NCI-H1092 treated with DMSO at 0.1 percent for 48 hours (cell line): ENCODE data around the gene EXPH5.
A peak's percentile ranks its signal among the peaks of the same experiment; 100 is the strongest.
"Not testable (repeated sequence)": the region's sequence is repeated elsewhere in the genome, so short reads cannot be mapped to it uniquely, and the experiment has no call there.

ENCODE experiments used
- DNase-seq: peaks from one replicate; lab custom pipeline; 2025; lab: John Stamatoyannopoulos, UW

The EXPH5 gene, protein sequence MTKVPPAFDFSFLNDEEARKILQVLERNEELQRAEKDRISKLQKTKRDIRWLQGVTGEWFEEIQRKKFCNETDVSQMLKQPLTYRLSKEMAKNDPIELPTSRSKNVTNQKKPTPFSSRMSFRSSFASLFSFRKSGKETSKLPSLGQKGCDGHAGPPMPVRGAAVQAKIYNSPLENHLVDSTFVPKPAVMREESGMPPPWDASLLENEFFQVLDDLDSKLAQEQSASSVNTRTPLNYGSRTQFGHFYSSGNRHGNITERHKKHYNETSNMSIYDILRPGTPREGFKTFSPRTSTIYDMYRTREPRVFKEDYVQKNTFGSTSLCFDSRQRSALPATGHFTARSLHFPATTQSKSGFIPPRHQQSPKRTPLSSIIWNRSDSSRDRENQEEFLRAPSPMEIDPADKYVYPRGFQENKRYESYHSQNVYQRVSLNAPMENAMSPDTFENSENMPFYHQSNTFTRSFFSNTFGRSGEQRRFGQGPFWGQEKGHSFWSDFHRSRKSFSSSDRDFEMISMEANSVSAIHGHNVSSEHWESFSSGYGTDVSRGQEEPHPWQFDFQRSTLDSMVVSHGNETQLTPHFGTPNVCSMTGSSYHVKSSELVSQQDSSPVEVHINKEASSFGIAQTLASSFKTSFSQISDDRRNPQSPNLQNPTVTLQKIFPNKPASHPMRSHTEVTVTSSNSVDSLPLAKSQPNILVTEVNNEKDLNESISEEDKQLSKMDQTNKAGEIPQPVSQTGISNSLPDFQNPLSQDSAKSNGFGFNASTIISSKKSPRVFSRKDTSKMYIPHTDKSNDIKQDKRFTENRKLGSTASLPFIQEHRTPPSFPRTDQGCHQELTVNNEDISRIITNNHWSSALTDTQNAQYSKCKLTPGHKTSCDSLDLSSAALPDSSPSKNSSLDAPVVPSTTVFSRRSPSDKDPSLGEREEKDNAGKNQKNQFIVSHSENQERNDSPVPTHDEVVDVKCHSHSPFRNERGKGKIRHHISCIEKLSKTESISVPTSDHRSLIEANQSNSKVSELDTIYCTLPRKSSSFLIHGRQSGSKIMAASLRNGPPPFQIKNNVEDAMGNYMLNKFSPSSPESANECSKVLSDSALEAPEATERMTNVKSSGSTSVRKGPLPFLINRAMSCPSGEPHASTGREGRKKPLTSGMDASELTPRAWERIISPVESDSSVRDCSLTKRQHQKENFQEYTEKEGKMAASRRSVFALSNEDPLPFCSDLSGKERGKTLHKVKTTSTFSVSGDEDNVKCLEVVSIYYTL (N-terminal part only)

DNA sequence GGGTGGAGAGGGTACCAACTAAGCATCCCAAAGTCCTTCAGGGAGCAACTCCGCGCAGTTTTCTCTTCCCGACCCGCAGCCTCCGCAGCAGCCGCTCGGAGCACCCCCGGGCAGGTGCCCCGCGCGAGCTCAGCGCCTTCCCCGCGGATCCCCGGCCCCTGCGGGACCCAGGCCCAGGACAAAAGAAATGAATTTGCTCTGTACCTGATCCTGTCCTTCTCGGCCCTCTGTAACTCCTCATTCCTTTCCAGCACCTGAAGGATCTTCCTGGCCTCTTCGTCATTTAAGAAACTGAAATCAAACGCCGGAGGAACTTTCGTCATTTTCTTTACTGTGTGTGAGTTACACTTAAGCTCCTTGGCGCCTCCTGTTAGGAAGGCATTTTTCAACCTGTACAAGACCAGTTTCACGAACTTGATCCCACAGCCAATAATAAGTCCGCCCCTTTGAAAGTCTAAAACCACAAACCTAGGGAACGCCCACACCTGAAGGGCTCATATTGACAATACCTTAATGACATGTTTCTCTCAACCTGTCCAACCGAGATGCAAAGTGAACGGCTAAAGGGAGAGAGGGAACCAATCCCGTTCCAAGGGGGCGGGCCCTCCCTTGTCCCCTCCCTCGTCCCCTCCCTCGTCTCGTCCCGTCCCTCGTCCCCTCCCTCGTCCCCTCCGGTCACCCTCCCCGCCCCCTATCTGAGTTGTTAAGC lies at the start of gene EXPH5:
TSS of gene EXPH5 (minus strand) at position 555 of the 709 bp plus-strand sequence. CDS start at position 323, 232 bp downstream.
- DNase-seq = peak; percentile 89

DNA sequence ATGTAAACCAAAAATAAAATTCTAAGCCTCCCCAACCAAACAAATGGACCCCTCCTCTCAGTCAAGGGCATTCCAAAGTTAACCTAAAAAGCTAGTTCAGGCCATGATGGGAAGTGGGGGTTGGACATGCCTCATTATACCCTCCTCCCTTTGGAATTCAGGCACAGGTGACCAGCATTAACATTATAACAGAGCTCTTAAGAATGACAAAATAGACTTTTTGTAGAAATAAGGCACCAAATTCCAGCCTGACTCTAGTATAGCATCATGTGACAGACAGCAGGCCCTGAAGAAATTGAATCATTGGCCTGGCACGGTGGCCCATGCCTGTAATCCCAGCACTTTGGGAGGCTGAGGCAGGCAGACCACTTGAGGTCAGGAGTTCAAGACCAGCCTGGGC lies 48.2 kb upstream of the EXPH5 start:
- not testable (repeated sequence) for DNase-seq

DNA sequence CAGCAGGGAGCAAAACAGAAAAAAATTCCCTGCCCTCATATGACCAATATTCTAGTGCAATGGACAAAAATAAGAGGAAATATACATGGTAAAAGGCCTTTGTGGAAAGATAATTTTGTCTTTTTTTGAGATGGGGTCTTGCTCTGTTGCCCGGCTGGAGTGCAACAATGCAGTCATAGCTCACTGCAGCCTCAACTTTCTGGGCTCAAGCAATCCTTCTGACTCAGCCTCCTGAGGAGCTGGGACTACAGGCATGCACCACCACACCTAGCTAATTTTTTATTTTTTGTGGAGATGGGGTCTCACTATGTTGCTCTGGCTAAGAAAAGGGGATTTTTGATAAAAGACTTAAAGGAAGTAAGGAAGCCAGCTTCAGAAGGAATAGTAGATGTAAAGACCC lies 45.6 kb upstream of the EXPH5 start:
- DNase-seq = no peak

DNA sequence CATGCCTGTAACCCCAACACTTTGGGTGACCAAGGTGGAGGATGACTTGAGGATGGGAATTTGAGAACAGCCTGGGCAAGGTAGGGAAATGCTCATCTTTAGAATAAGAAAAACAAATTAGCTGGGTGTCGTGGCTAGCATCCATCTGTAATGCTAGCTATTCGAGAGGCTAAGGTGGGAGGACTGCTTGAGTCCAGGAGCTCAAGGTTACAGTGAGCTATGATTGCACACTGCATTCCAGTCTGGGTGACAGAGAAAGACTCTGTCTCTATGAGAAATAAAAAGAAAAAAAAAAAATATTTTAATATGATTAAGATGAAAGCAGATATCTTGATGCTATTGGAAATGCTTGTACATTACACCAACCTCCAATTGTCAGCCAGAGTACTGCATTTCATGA lies 42.7 kb upstream of the EXPH5 start:
- DNase-seq = no peak

DNA sequence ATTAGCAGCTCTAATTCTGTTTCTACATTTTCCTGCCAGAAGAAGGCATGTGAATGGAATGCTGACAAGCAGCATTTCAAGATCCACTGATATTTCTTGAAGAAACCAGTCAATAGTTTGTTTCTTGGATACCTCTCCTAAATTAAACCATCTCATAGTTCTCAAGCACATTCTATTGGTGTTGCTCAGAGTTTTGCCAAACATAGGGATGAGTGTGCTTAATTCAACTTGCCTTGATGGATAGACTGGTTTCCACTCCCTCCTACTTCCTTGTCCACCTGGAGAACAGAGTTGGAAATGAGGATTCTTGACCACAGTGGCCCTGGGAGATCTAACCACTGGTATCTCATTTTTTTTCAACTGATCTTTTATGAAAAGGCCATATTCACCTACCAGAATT lies 41.5 kb upstream of the EXPH5 start:
- DNase-seq = no peak

DNA sequence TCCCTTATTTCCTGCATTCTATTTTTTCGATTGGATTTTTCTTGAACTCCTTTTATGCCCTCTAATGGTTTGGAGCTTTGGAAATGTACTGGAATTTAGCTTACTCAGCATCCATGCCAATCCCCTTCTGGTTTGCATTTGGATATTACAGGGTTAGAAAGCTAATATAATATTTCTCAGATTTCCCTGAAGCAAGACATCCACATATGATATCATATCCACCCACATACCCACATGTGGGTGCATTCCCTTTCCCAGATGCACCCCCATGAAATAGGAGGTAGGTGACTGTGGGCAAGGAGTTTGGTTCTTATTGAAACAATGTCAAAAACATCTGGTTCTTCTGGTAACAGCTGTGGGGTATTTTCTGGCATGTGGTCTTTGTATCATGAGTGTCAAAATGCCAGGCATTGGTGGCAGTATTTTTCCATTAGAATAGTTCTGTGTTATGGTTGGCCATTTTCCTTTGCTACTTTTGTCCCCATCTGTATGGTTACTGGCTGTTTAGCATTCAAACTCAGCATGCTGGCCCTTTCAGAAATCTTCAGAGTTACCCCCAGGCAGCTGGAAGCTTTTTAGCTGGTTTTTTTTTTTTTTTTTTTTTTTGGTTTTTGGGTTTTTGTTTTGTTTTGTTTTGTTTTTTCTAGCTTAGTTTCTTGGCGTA lies 38.6 kb upstream of the EXPH5 start:
- DNase-seq = no peak

DNA sequence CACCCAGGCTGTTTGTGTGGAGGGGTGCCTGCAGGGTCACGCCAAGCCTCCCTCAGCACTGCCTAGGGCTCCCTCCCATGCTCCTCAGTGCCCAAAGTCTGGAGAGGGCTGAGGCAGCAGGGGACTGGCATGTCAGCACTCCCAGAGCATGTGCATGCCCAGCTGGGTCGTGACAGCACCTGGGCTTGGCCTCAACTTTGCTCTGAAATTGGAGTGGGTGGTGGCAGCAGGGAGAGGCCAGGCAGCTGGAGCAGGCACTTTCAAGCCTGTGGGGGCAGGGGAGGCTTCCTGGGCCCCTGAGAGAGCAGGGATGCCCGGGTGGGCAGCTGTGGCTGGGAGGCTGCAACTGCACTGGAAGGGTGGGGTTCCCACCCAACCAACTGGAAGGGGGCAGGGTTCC lies 35.7 kb upstream of the EXPH5 start:
- no peak for DNase-seq

DNA sequence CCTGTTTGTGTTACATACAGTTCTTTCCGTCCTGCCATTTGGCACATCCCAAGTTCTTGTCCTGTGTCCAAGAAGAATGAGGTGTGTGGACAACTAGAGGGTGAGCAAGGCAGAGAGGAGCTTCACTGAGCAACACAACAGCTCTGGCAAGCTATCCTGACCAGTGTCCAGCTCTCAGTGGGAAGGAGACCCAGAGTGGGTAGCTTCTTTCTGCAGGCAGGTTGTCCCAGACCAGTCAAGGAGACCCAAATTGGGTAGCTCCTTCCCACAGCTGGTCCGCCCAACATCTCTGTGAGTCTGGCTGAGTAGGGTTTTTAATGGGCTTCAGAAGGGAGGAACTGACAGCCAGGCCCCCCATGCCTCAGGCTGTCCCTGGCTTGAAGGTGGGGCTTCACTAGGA lies 35.2 kb upstream of the EXPH5 start:
- no peak for DNase-seq

DNA sequence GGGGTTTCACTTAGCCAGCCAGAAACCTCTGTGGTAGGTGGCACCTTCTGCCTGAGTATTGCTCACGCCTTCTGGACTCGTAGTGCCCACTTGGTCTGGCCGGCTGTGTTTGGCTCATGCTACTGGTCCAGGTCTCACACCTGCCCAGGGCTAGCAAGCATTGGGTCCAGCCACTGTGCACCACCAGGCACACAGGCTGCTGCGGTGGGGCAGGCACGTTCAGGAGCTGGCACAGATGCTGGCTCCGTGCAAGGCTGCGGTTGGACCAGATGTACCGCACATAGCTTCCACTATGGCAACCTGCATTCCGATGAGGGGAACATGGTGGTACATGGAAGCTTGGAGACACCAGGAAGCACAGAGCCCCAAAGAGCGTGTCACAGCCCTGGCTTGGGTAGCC lies 34.8 kb upstream of the EXPH5 start:
- DNase-seq = no peak

DNA sequence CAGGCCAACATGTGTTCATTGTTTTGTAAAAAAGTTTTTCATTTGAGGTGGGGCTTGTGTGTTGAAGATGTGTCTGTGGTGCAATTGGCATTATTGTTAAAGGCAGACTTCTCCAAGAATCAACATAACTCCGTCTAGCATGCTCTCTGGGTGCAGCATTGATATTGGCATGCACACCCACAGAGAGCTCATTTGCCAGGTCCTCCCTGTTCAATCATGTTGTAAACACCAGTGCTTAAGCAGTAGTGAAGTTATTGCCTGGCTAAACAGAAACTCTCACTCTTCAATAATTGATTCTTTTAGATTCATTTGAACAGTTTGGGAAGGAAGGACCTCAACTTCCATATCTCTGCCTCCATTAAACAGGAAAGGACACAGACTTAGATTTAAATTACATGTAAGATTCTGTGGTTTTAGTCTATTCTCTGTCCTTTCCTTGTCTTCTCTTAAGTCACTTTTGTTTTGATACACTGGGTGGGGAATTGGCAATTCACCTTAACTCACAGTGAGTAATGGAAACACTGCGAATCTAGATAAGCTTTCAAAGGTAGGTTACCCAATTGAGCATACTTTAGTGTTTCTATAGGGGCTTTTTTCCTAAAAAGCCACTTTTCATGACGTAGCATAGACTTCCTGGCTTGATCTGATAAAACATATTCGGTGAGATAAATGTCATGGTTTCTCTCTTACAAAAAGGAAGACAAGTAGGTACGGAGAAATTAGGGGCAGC lies 30.8 kb upstream of the EXPH5 start:
- DNase-seq = no peak

DNA sequence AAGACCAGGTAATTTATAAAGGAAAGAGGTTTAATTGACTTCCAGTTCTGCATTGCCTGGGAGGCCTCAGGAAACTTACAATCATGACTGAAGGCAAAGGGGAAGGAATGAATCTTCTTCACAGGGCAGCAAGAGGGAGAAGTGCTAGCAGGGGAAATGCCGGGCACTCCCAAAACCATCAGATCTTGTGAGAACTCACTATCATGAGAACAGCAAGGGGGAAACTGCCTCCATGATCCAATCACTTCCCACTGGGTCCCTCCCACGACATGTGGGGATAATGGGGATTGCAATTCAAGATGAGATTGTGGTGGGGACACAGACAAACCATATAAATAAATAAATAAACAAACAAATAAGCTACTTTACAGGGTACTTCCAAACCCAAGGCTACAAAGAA lies 28.8 kb upstream of the EXPH5 start:
- no peak for DNase-seq

DNA sequence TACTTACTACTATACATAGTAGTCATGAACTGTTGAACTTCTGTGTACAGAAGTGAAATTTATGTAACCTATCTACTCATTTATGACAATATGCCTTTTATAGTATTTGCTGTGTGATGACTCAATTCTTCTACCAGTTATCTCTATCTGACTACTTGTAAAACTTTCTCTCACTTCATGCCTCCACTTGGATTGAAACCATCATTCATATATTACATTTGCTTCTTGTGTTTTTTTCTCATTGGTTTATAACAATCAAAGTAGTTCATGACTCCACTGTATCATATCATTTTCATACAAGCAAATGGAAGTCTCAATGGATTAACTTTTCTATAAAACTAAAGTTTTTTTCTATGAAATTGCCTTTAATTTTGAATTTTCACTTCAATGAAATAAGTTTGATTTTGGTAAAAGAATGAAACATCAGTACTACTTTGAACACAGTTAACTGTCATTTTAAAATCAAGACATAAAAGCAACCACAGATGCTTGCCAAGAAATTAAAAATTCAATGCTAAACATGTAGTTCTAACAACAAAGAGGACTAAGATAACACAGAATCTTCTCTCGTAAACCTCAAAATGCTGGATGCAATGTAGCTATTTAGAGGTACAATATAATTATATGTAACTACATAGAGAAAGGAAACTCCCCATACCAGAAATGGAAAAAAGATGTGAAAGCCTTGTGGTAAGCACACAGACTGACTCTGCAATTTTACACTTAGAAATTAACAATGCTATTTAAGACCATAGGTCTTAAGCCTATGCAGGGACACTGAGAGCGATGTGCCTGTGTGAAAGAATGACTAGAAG lies 27.6 kb upstream of the EXPH5 start:
- no peak for DNase-seq

DNA sequence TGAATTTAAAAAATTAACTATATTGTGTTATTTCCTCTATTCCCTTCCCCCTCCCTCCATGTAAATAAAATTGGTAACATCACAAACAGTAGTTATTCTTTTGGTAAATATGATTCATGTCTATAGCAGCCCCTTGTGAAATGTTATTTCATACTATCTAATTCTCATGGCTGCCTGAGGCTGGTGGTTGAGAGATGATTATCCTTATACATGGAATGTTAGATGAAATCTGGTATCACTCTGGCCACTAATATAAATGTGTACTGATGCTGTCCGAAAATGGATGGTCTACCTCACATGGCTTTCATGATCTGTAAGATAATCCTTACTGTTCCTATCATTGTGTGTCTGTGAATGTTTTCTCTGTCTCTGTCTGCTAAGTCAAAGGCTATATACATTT lies 25.0 kb upstream of the EXPH5 start:
- no peak for DNase-seq

DNA sequence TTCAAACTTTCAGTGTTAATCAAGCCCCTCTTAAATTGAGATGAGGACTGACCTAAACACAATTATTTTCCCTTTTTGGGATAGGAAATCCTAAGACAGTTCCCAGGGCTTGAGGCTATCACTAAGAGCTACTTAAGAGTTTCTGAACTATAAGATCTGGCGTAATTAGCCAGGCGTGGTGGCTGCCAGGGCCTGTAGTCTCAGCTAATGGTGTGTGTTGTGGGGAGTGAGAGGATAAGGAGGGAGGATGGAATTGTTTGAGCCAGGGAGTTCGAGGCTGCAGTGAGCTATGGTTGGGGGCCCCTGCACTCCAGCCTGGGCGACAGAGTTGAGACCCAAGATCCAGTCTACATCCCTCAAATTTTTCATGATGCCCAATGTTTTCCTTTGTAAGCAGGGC lies 23.5 kb upstream of the EXPH5 start:
- DNase-seq = no peak

DNA sequence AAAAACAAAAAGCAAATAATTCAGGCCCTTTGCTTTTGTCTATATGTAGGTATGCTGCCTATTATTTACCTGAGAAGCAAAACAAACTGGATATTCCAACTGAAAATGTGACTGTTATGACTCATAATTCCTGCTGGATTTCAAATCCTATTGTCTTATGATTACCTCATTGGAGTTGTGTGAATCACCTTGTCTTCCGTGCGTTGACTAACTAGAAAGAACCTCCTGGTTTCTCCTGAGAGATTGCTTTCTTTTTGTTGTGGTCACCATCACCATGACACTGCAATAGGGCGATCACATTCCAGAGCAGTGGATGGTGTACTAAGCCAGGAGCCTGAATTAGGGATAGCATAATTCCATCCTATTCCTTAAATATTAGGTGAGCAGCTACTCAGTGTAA lies 23.0 kb upstream of the EXPH5 start:
- DNase-seq = no peak

DNA sequence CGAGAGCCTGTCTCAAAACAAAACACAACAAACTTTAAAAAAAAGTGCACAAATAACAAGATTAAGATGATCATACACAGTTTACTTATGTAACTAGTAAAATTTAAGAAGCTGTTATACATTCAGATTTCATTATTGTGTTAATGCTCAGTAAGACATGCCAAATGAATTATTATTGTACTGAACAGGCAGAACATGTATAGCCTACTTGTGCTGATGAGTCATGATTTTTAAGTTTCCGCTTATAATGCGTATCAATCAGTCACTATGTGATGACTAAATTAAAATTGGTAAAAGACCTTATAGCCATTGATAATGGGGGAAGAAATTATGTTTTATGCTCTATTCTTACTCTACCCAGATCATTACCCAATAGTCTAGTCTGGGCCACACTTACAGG lies 20.5 kb upstream of the EXPH5 start:
- no peak for DNase-seq

DNA sequence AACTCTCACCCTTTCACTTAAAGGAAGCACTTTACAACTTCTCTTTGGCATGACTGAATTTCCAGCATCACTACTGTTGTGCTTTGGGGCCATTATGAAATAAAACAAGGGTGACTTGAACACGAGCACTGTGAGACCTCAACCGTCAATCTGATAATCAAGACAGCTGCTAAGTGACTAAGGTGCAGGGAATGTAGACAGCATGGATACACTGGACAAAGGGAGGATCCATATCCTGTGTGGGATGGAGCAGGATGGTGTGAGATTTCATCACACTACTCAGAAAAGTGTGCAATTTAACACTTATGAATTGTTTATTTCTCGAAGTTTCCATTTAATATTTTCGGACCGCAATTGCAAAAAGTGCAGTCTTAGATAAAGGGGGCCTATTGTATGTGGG lies 16.1 kb upstream of the EXPH5 start:
- DNase-seq = no peak

DNA sequence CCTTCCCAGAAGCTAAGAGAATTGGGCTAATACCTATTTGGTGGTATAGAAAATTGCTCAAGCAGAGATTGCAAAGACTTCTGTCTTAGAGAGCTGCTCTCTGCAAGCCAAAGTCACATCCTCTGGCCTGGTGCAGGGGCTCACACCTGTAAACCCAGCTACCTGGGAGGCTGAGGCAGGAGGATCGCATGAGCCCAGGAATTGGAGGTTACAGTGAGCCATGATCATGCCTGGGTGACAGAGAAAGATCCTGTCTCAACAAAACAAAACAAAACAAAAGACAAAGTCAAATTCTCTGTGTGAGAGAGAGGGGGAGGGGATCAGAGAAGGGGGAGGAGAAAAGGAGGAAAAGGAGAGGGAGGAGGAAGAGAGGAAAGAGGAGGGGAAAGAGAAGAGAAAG lies 15.0 kb upstream of the EXPH5 start:
- no peak for DNase-seq

DNA sequence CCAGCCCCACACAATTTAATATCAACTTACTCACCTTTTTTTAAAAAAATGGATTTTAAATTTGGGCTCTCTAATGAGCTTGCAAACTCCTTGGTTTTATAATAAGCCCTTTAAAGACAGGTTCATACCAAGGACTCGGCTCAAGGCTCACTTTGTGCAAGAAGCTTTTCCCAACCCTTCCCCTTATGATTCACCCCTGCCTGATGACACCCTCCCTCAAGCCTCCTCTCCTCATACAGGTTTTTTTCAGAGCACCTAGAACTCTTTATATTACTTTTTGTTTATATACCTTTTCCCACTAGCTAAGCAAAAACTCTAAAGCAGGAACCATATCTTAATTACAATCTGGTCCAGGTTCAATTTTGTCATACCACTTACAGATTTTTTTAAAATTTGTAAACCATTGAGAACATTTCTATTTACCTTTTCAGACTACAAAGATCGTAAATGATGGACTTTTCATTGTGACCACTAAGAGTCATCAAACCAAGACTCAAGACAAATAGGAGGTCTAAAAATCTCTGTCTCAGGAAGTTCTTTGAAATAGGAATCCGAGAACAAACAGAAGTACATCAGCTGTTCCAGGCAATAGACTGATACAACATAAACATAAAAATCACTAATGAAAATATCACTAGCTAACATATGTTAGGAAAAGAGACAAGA lies 13.1 kb upstream of the EXPH5 start:
- DNase-seq = no peak
